DMS53 (cell line): ENCODE measurements around the gene MLN.

Experiments
- DNase-seq: peaks from one replicate; lab custom pipeline; 2025; lab: John Stamatoyannopoulos, UW

Gene MLN

GRCh38 chr6:33771146-33772081 lies 32.4 kb downstream of the MLN start:
- DNase-seq: peak; percentile 94

- no peak for DNase-seq
Observed at GRCh38 chr6:33770833-33771145, 33.0 kb downstream of the MLN start.

- DNase-seq: no peak
Observed at GRCh38 chr6:33770124-33770832, 33.5 kb downstream of the MLN start.

GRCh38 chr6:33769248-33769821 lies 34.5 kb downstream of the MLN start:
- no peak for DNase-seq

GRCh38 chr6:33768644-33769120 lies 35.1 kb downstream of the MLN start:
- DNase-seq: peak; percentile 86

- DNase-seq: no peak
Observed at GRCh38 chr6:33766921-33767907, 36.6 kb downstream of the MLN start.

GRCh38 chr6:33765368-33765767 lies 38.4 kb downstream of the MLN start:
- no peak for DNase-seq

- DNase-seq: no peak
Observed at GRCh38 chr6:33764036-33764435, 39.8 kb downstream of the MLN start.

- no peak for DNase-seq
Observed at GRCh38 chr6:33763483-33763882, 40.3 kb downstream of the MLN start.

GRCh38 chr6:33762713-33763112 lies 41.1 kb downstream of the MLN start:
- DNase-seq: no peak

- DNase-seq: peak; percentile 88
Observed at GRCh38 chr6:33761922-33762629, 41.7 kb downstream of the MLN start.

GRCh38 chr6:33761581-33761921 lies 42.3 kb downstream of the MLN start:
- DNase-seq: no peak

GRCh38 chr6:33759887-33760629 lies 43.7 kb downstream of the MLN start:
- peak; percentile 55 for DNase-seq

GRCh38 chr6:33758815-33759216 lies 45.0 kb downstream of the MLN start:
- DNase-seq: peak; percentile 52

- no peak for DNase-seq
Observed at GRCh38 chr6:33757906-33758305, 45.9 kb downstream of the MLN start.

GRCh38 chr6:33757113-33757512 lies 46.7 kb downstream of the MLN start:
- no peak for DNase-seq

GRCh38 chr6:33756211-33756954 lies 47.4 kb downstream of the MLN start:
- DNase-seq: no peak

- DNase-seq: no peak
Observed at GRCh38 chr6:33755070-33755869, 48.5 kb downstream of the MLN start.

- DNase-seq: no peak
Observed at GRCh38 chr6:33754222-33754621, 49.6 kb downstream of the MLN start.
